ENCODE data around the gene TCF7L1.

TCF7L1 gene

GRCh38 chr2:85132834-85133637, at the start of gene TCF7L1:
Gene TCF7L1 (plus strand): TSS chr2:85133392. CDS start chr2:85133685, 293 bp downstream.
- peak; percentile 92 to 97 (median 93) for TF ChIP-seq CTCF (IDR thresholded peaks at IDR 0.05; ENCODE audit: unreplicated experiment in 3 of 3)
- peak within 1 kb of the TSS; percentile 56 to 95 (median 93) for H3K27ac Mint-ChIP-seq
- H3K36me3 Mint-ChIP-seq (ENCODE audit: low read depth), result peaks cover 14% of the 10 kb centered on the region
- peaks cover 35% of the 10 kb centered on the region for H3K4me1 Mint-ChIP-seq
- no peaks in the 10 kb centered on the region for H3K27me3 Mint-ChIP-seq (ENCODE audit: low read depth)
- peak within 1 kb of the TSS; percentile 88 to 95 (median 92) for H3K4me3 Mint-ChIP-seq
- H3K9me3 Mint-ChIP-seq, result no peaks in the 10 kb centered on the region

- TF ChIP-seq CTCF (IDR thresholded peaks at IDR 0.05; ENCODE audit: unreplicated experiment in 3 of 3), result no peak
- no peaks in the 10 kb centered on the region for H3K36me3 Mint-ChIP-seq (ENCODE audit: low read depth)
- H3K9me3 Mint-ChIP-seq, result peaks cover 11% of the 10 kb centered on the region
- H3K27ac Mint-ChIP-seq, result no peak overlapping the region
- peaks cover 9% of the 10 kb centered on the region for H3K4me1 Mint-ChIP-seq
- H3K4me3 Mint-ChIP-seq, result no peak overlapping the region
- peaks cover 9% of the 10 kb centered on the region for H3K27me3 Mint-ChIP-seq (ENCODE audit: low read depth)
Observed at GRCh38 chr2:85085563-85085962, 47.6 kb upstream of the TCF7L1 start.

- no peak overlapping the region for H3K27ac Mint-ChIP-seq
- H3K4me3 Mint-ChIP-seq, result no peak overlapping the region
- H3K36me3 Mint-ChIP-seq (ENCODE audit: low read depth), result no peaks in the 10 kb centered on the region
- peaks cover 9% of the 10 kb centered on the region for H3K27me3 Mint-ChIP-seq (ENCODE audit: low read depth)
- TF ChIP-seq CTCF (IDR thresholded peaks at IDR 0.05; ENCODE audit: unreplicated experiment in 3 of 3), result no peak
- peaks cover 9% of the 10 kb centered on the region for H3K4me1 Mint-ChIP-seq
- peaks cover 10% of the 10 kb centered on the region for H3K9me3 Mint-ChIP-seq
Observed at GRCh38 chr2:85087541-85087940, 45.7 kb upstream of the TCF7L1 start.

- peaks cover 9% of the 10 kb centered on the region for H3K4me1 Mint-ChIP-seq
- no peak overlapping the region for H3K4me3 Mint-ChIP-seq
- peaks cover 9% of the 10 kb centered on the region for H3K27me3 Mint-ChIP-seq (ENCODE audit: low read depth)
- TF ChIP-seq CTCF (IDR thresholded peaks at IDR 0.05; ENCODE audit: unreplicated experiment in 3 of 3), result no peak
- peak overlapping the region in 1 of 3 experiments; percentile 9 for H3K27ac Mint-ChIP-seq
- H3K36me3 Mint-ChIP-seq (ENCODE audit: low read depth), result no peaks in the 10 kb centered on the region
- H3K9me3 Mint-ChIP-seq, result peaks cover 8% of the 10 kb centered on the region
Observed at GRCh38 chr2:85088921-85089320, 44.3 kb upstream of the TCF7L1 start.

GRCh38 chr2:85089585-85089984, 43.6 kb upstream of the TCF7L1 start:
- H3K4me3 Mint-ChIP-seq, result no peak overlapping the region
- H3K27ac Mint-ChIP-seq, result peak overlapping the region in 1 of 3 experiments; percentile 9
- peaks cover 8% of the 10 kb centered on the region for H3K9me3 Mint-ChIP-seq
- peaks cover 9% of the 10 kb centered on the region for H3K4me1 Mint-ChIP-seq
- H3K36me3 Mint-ChIP-seq (ENCODE audit: low read depth), result no peaks in the 10 kb centered on the region
- no peak for TF ChIP-seq CTCF (IDR thresholded peaks at IDR 0.05; ENCODE audit: unreplicated experiment in 3 of 3)
- peaks cover 5% of the 10 kb centered on the region for H3K27me3 Mint-ChIP-seq (ENCODE audit: low read depth)

GRCh38 chr2:85091838-85092237, 41.4 kb upstream of the TCF7L1 start:
- no peak for TF ChIP-seq CTCF (IDR thresholded peaks at IDR 0.05; ENCODE audit: unreplicated experiment in 3 of 3)
- no peak overlapping the region for H3K4me3 Mint-ChIP-seq
- H3K27me3 Mint-ChIP-seq (ENCODE audit: low read depth), result peaks cover 5% of the 10 kb centered on the region
- peaks cover 8% of the 10 kb centered on the region for H3K9me3 Mint-ChIP-seq
- H3K27ac Mint-ChIP-seq, result no peak overlapping the region
- peaks cover 9% of the 10 kb centered on the region for H3K4me1 Mint-ChIP-seq
- H3K36me3 Mint-ChIP-seq (ENCODE audit: low read depth), result no peaks in the 10 kb centered on the region

Data from nephron (organoid).